Ascending aorta (tissue), 2 donors: ENCODE measurements around the gene MARK3. TPM values are rescaled to one million over a fixed set of nuclear protein-coding genes. Genes with fewer than 3 reads are reported as not detected.

Source experiments
- DNase-seq, 2 donors: peaks; one replicate each; pipeline ENCODE4 v3.0.0-alpha.2; 2019; ENCODE audit warnings: low spot score in 2 of 2
- H3K27ac ChIP-seq, 2 donors: fragments of 200-600 bp; sonication (generic); one replicate each; pipeline ENCODE4 v1.5.1; 2016 to 2017; ENCODE audit warnings: mild to moderate bottlenecking in 1 of 2
- H3K27me3 ChIP-seq: fragments of 200-600 bp; sonication (generic); one replicate; pipeline ENCODE4 v1.5.1; 2017
- H3K36me3 ChIP-seq, 2 donors: fragments of 200-600 bp; sonication (generic); one replicate each; pipeline ENCODE4 v1.5.1; 2016
- H3K4me1 ChIP-seq, 2 donors: fragments of 200-600 bp; sonication (generic); one replicate each; pipeline ENCODE4 v1.5.1; 2016 to 2017; ENCODE audit warnings: mild to moderate bottlenecking in 1 of 2
- H3K4me3 ChIP-seq, 2 donors: fragments of 200-600 bp; sonication (generic); one replicate each; pipeline ENCODE4 v1.5.1; 2016 to 2017; ENCODE audit warnings: mild to moderate bottlenecking in 1 of 2
- H3K9me3 ChIP-seq, 2 donors: fragments of 200-600 bp; sonication (generic); one replicate each; pipeline ENCODE4 v1.5.1; 2016
- intact Hi-C: fragments of 100-400 bp; cut with DNase I; formaldehyde crosslinking; loops from one replicate; pipeline ENCODE4 v1.15.1; 2023
- total RNA-seq: library from RNA; depleted of rRNA; stranded (reverse); fragments of >200 nt; gene quantifications from one replicate; pipeline ENCODE4 v1.1.0, GENCODE V29; 2016
- TF ChIP-seq, protein P1 (sequence below), 3 experiments: fragments of 200-600 bp in 2 of 3; fragments of 450-650 bp in 1 of 3; sonication (generic) in 2 of 3; IDR thresholded peaks; one replicate each; pipeline ENCODE4 v1.5.1; 2016 to 2019; ENCODE audit warnings: antibody characterized with exemption in 3 of 3, mild to moderate bottlenecking in 1 of 3, moderate library complexity in 1 of 3

Gene MARK3
- total RNA-seq, 1 donor from 2014 or later, result 78.1 TPM

GRCh38 chr14:103393676-103394626 lies 8.7 kb downstream of the MARK3 start:
- DNase-seq, result no peak
- Histone ChIP-seq H3K36me3 (no peaks in the 10 kb centered on the region), H3K27ac (peak overlapping the region in 1 of 2 donors; percentile 39), H3K27me3 (no peaks in the 10 kb centered on the region), H3K4me1 (peaks cover 0 to 46% of the 10 kb centered on the region in 2 donors), H3K4me3 (no peak overlapping the region), H3K9me3 (no peaks in the 10 kb centered on the region)
- intact Hi-C loops, result no loop called here
- TF ChIP-seq, protein P1, sequence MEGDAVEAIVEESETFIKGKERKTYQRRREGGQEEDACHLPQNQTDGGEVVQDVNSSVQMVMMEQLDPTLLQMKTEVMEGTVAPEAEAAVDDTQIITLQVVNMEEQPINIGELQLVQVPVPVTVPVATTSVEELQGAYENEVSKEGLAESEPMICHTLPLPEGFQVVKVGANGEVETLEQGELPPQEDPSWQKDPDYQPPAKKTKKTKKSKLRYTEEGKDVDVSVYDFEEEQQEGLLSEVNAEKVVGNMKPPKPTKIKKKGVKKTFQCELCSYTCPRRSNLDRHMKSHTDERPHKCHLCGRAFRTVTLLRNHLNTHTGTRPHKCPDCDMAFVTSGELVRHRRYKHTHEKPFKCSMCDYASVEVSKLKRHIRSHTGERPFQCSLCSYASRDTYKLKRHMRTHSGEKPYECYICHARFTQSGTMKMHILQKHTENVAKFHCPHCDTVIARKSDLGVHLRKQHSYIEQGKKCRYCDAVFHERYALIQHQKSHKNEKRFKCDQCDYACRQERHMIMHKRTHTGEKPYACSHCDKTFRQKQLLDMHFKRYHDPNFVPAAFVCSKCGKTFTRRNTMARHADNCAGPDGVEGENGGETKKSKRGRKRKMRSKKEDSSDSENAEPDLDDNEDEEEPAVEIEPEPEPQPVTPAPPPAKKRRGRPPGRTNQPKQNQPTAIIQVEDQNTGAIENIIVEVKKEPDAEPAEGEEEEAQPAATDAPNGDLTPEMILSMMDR (IDR thresholded peaks at IDR 0.05), result peak; percentile 56 to 86 (median 79)

DNA sequence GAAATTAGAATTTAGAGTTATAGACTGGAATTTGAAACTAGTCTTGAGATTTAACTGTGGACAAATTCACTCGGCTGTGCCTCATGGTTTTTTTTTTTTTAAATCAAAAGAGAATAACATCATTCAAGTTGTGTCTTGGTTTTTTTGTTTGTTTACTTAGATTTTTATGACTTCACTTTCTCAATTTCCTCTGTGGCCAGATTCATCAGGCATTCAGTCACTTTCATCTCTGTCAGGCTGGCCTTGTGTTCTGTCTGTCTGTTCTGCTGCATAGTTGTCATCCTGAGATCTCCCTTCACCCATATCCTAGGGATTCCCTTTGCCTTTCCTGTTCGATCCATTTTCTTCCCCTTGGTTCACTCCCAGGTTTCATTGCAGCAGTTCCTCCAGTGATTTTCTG lies 10.0 kb downstream of the MARK3 start:
- H3K27me3 ChIP-seq, result no peaks in the 10 kb centered on the region
- no peaks in the 10 kb centered on the region for H3K9me3 ChIP-seq
- TF ChIP-seq, protein P1 (IDR thresholded peaks at IDR 0.05), result no peak
- peaks cover 0 to 52% of the 10 kb centered on the region in 2 donors for H3K4me1 ChIP-seq
- H3K36me3 ChIP-seq, result no peaks in the 10 kb centered on the region
- peak overlapping the region in 1 of 2 donors; percentile 40 for H3K27ac ChIP-seq
- no peak for DNase-seq
- intact Hi-C loops, result no loop called here
- H3K4me3 ChIP-seq, result peak overlapping the region in 1 of 2 donors; percentile 17

GRCh38 chr14:103396463-103396862 lies 11.2 kb downstream of the MARK3 start:
- TF ChIP-seq, protein P1 (IDR thresholded peaks at IDR 0.05), result no peak
- intact Hi-C loops, result no loop called here
- Histone ChIP-seq H3K27ac (no peak overlapping the region), H3K9me3 (no peaks in the 10 kb centered on the region), H3K36me3 (no peaks in the 10 kb centered on the region), H3K27me3 (no peaks in the 10 kb centered on the region), H3K4me1 (peaks cover 0 to 57% of the 10 kb centered on the region in 2 donors), H3K4me3 (no peak overlapping the region)
- no peak for DNase-seq

- DNase-seq, result no peak
- Histone ChIP-seq H3K4me3 (no peak overlapping the region), H3K36me3 (no peaks in the 10 kb centered on the region), H3K27ac (no peak overlapping the region), H3K27me3 (no peaks in the 10 kb centered on the region), H3K9me3 (no peaks in the 10 kb centered on the region), H3K4me1 (peaks cover 0 to 58% of the 10 kb centered on the region in 2 donors)
- intact Hi-C loops, result no loop called here
- TF ChIP-seq, protein P1 (IDR thresholded peaks at IDR 0.05), result no peak
These were observed 13.4 kb downstream of the MARK3 start for GRCh38 chr14:103398427-103399195.

DNA sequence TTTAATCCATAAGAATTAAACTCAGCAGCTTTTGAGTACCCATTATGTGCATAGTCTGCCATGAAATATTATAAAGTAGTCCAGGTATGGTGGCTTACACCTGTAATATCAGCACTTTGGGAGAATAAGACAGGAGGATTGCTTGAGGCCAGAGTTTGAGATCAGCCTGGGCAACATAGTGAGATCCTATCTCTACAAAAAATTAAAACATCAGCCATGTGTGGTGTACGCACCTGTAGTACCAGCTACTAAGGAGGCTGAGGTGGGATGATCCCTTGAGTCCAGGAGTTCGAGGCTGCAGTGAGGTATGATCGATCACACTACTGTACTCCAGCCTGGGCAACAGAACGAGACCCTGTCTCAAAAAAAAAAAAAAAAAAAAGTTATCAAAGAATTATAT lies 15.3 kb downstream of the MARK3 start:
- Histone ChIP-seq H3K9me3 (no peaks in the 10 kb centered on the region), H3K27me3 (no peaks in the 10 kb centered on the region), H3K4me3 (no peak overlapping the region), H3K27ac (no peak overlapping the region), H3K4me1 (peaks cover 0 to 52% of the 10 kb centered on the region in 2 donors), H3K36me3 (no peaks in the 10 kb centered on the region)
- TF ChIP-seq, protein P1 (IDR thresholded peaks at IDR 0.05), result no peak
- DNase-seq, result no peak
- intact Hi-C loops, result no loop called here
